H1 (cell line): ENCODE measurements around the gene TNNI3. TPM values are rescaled to one million over a fixed set of nuclear protein-coding genes. Genes with fewer than 3 reads are reported as not detected.

Source experiments
- ATF2 ChIP-seq: IDR thresholded peaks from 2 replicates; pipeline ENCODE4 v1.6.1; 2012; ENCODE audit warnings: low read length, inconsistent platforms
- BACH1 ChIP-seq: IDR thresholded peaks from 2 replicates; pipeline ENCODE4 v1.6.1; 2012; ENCODE audit warnings: low read length, improper control_type of control experiment
- CHD2 ChIP-seq: IDR thresholded peaks from 2 replicates; pipeline ENCODE4 v1.6.1; 2012; ENCODE audit warnings: low read length, improper control_type of control experiment
- CTBP2 ChIP-seq: IDR thresholded peaks from 2 replicates; pipeline ENCODE4 v1.7.0; 2011; ENCODE audit warnings: borderline replicate concordance, mild to moderate bottlenecking, moderate library complexity, mixed read lengths, low read length; ENCODE audit not compliant: insufficient read depth, insufficient read length
- GTF2F1 ChIP-seq: IDR thresholded peaks from 2 replicates; pipeline ENCODE4 v1.6.1; 2012; ENCODE audit warnings: low read depth, low read length, improper control_type of control experiment, borderline replicate concordance
- KDM5A ChIP-seq: fragments of 200-600 bp; IDR thresholded peaks from 2 replicates; pipeline ENCODE4 v1.7.1; 2012; ENCODE audit warnings: mild to moderate bottlenecking, low read length, inconsistent platforms, mixed read lengths
- MAX ChIP-seq: IDR thresholded peaks from 2 replicates; pipeline ENCODE4 v1.6.1; 2012; ENCODE audit warnings: inconsistent platforms
- NRF1 ChIP-seq: IDR thresholded peaks from 2 replicates; pipeline ENCODE4 v1.6.1; 2011; ENCODE audit warnings: mild to moderate bottlenecking, low read depth, low read length, improper control_type of control experiment
- SIX5 ChIP-seq: IDR thresholded peaks from 2 replicates; pipeline ENCODE4 v1.6.1; 2011; ENCODE audit warnings: mild to moderate bottlenecking, low read depth, low read length
- SRF ChIP-seq: IDR thresholded peaks from 2 replicates; pipeline ENCODE4 v1.6.1; 2011; ENCODE audit warnings: mild to moderate bottlenecking, low read depth, low read length, moderate library complexity
- TCF12 ChIP-seq: IDR thresholded peaks from 2 replicates; pipeline ENCODE4 v1.6.1; 2011; ENCODE audit warnings: low read depth, mild to moderate bottlenecking, low read length
- polyA plus RNA-seq, 7 experiments: library from polyadenylated mRNA; depleted of rRNA in 3 of 7; stranded (reverse) in 5 of 7; unstranded in 2 of 7; fragments of >200 nt in 5 of 7; fragments of 200-250 nt in 2 of 7; gene quantifications; 1 replicate in 5 of 7; 2 replicates in 1 of 7; 4 replicates in 1 of 7; pipeline versions ENCODE4 v1.2.1 to v1.2.3, GENCODE V29; 2011 to 2013; ENCODE audit warnings: missing spikeins in 2 of 7, mixed read lengths in 2 of 7
- total RNA-seq: library from RNA; stranded (reverse); fragmentation: NEBNext Ultra II Directional; extraction: Animal tissue kit (Norgen Biotek cat#: 25700); gene quantifications from 2 replicates; pipeline ENCODE4 v1.2.1, GENCODE V29; 2021

The TNNI3 gene
- total and polyA plus RNA-seq, 2 of the 8 experiments (the other 6 are each of a cell fraction or from before 2014, with no cell fraction given), result 16.9 to 56.0 TPM

- TF ChIP-seq ATF2 (no peak), MAX (no peak), CHD2 (no peak), KDM5A (no peak), CTBP2 (no peak), BACH1 (no peak), SRF (no peak), GTF2F1 (no peak), NRF1 (no peak), TCF12 (no peak), SIX5 (no peak)
Observed at GRCh38 chr19:55131421-55131820, 26.1 kb downstream of the TNNI3 start (continued).
